HG03097 (cell line): ENCODE data around the gene SLC25A25.

ENCODE experiments used
- ATAC-seq: cut with Tn5 transposase; IDR thresholded peaks from one replicate; pipeline ENCODE4 v1.9.1; 2021; ENCODE audit not compliant: unreplicated experiment, low FRiP score

The SLC25A25 gene

DNA sequence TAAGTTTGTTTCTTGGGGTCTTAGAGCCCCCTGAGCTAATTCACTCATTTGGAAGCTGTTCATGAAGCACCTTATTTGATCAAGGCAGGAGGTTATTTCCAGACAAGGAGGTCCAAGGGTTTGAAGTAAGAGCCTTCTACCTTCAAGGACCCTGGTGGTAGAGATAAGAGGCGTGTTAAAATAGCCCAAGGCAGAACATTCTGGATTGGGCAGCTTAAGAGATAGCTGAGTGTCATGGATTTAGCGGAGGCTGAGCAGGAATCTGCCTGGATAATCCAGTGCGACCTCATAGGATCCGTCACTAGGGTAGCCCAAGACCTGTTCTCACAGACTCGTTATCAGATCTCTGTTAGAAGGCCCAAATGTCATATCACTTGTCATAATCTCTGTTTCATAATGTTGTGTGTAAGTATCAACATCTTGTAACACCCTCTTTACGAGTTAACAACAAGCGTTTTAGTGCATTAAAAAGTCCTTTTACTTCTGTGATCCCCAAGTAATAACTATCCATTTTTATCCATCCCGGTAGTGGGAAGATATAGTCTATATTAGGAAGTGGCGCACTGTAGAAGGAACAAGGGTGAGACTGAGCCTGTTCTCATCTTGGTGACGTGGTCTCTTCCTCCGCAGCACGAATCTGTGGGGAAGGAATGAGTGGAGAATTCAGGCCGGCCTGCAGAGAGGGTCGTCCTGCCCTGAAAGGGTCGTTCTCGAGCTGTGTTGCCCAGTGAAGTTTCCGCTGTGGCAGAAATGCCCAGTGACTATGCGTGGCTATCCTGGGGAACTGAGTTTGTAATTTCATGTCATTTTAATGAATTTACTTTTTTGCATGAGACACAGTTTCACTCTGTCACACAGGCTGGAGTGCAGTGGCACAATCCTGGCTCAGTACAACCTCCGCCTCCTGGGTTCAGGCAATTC is 28.8 kb downstream of the SLC25A25 start:
- ATAC-seq, result no peak

- no peak for ATAC-seq
Observed at GRCh38 chr9:128097543-128098296, 29.7 kb downstream of the SLC25A25 start.

GRCh38 chr9:128098297-128099230 is 30.5 kb downstream of the SLC25A25 start:
- no peak for ATAC-seq

DNA sequence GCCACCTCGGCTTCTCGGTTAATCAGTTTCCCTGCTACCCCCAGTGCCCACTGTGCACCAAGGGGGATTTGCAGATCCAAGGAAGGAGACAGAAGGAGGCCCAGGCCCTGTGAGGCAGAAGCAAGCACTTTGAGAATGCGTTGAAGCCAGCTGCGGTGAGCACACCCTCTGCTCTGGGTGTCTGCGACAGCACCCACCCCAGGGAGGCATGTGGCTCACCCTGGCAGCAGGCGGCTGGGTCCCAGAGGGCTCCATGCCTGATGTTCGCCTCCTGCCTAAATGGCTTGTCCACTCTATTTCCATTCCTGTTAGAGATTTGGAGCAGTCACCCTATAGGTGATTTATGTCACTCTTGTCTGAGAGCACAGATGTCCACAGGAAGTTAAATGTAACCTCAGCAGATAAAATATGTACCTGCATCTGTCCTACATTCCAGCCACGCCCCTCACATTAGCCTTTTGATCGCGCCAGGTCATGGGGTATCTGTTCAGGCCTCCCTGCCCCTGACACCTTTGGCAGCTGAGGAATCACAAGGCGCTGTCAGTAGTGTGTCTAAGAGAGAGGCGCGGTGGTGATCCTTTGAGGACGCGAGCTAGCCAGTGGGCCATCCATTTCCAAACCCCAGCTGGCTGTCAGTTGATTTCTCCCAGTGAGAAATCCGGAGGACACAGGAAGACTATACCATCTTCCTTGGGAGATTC is 31.3 kb downstream of the SLC25A25 start:
- no peak for ATAC-seq

DNA sequence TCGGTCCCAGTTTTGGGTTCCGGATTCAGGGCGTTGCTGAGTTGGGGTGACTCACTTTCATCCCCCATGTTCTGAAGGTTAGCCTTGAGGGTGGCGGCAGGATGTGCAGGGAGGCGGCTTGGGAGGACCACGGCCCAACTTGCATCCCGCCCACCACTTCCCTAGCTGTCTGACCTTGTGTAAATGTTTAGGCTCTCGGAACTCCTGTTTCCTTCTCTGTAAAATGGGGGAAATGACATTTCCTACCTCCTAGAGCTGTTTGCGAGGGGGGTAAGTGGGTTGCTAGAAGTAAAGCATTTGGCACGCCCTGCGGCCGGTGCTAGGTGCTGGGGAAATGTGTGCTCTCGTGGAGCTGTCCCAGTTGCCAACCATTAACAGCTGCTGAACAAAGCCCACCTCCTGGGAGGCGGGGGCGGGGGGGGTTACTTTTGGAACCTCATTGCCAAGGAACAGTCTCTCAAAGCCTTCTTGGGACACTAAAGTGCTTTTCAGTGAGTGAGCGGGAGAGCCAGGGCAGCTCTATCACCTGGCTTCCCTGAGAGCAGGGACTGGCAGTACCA is 32.0 kb downstream of the SLC25A25 start:
- no peak for ATAC-seq

DNA sequence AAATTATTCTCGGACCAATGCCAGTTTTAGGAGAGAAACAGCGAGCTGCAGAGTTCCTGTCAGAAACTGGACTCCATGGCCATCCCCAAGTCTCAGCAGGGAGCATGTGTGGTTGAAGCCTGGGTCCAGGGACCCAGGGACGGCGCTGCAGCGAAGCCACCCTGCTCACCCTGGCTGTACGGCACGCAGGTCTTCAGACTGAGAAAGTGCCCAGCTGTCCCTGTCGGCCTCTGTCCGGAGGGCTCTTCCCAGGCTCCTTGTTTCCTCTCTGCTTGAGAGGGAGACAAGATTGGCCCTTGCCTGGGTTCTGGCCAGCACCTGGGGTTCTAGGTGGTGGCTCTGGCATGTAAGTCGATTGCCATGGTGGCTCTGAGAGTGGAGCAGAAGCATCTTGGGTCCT is 32.5 kb downstream of the SLC25A25 start:
- ATAC-seq, result no peak

GRCh38 chr9:128101231-128101661 is 33.2 kb downstream of the SLC25A25 start:
- ATAC-seq, result no peak

DNA sequence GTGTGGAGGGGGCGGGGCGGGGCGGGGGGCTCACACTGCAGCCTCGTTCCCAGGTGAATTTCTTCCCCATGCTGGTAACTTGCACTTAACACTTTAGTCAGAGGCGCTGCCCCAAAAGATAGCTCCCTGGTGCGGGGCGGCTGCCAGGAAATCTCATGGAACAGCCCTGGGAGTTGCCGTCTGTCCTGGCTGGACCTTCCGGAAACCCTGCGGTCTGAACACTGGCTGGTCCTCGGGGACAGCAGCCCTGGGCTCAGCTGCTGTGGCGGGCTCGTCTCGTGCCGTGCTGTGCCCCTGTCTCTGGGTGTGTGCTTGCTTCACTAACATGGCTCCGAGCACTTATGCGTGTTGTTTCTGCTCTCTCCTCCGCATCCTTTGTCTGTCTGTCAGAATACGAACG is 33.7 kb downstream of the SLC25A25 start:
- no peak for ATAC-seq

DNA sequence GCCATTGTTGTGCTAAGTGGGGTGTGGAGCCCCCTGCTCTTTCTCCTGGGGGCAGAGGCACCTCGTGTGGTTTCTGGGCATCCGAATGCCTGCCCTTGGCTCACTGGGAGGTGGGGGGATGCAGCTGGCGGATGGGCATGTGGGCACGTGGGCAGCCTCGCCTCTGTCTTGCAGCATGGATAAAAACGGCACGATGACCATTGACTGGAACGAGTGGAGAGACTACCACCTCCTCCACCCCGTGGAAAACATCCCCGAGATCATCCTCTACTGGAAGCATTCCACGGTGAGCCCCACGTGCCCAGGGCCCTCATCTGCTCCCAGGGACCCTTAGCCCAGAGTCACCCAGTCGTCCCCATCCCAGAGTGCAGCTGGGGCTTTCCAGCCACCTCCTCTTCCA is 34.2 kb downstream of the SLC25A25 start:
- ATAC-seq, result no peak

GRCh38 chr9:128102861-128103588 is 35.0 kb downstream of the SLC25A25 start:
- ATAC-seq, result no peak

- ATAC-seq, result no peak
Observed at GRCh38 chr9:128103589-128103962, 35.5 kb downstream of the SLC25A25 start.

DNA sequence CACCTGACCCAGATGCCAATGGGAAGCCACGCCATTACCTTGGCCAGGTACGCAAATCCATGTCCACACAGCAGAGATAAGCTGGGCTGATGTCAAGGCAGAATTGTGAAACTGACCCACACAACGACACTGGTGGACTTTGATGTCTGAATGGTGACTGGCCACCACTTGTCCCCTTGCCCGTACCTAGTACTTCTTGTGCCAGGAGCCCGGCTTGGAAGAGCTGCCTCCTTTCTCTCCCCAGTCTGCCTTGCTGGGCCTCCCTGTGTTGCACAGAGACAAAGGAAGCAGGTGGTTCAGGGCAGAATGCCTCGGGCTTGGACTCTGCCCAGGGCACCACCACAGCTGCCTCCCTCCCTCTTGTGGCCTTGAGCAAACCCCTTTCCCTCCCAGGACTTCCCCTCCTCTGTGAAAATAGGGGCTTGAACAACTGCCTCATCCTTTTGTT is 36.2 kb downstream of the SLC25A25 start:
- ATAC-seq, result no peak

- no peak for ATAC-seq
Observed at GRCh38 chr9:128105538-128106175, 37.6 kb downstream of the SLC25A25 start.

DNA sequence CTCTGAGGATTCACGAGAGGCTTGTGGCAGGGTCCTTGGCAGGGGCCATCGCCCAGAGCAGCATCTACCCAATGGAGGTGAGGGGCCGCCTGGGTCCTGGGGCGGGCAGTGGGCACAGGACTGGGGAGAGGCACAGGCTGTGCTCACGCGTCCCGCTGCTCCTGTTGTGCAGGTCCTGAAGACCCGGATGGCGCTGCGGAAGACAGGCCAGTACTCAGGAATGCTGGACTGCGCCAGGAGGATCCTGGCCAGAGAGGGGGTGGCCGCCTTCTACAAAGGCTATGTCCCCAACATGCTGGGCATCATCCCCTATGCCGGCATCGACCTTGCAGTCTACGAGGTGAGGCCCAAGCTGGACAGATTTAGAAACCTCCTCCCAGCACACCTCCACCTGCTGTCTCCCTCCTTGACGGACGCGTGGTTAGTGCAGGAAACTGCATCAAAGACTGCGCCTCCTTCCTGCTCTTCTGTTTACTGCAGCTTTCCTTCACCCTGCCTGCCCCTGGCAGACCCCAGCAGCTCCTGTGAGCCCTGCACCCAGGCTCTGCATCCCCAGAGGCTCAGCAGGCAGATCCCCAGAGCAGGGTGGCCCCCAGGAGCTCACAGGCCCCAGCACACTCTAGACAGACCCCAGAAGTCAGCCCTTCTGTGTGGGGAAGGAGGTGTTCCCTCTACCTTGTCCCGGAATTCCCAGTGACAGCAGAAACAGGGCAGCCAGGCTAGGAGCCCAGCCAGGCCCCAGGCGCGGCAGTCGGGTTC is 38.3 kb downstream of the SLC25A25 start:
- ATAC-seq, result no peak

DNA sequence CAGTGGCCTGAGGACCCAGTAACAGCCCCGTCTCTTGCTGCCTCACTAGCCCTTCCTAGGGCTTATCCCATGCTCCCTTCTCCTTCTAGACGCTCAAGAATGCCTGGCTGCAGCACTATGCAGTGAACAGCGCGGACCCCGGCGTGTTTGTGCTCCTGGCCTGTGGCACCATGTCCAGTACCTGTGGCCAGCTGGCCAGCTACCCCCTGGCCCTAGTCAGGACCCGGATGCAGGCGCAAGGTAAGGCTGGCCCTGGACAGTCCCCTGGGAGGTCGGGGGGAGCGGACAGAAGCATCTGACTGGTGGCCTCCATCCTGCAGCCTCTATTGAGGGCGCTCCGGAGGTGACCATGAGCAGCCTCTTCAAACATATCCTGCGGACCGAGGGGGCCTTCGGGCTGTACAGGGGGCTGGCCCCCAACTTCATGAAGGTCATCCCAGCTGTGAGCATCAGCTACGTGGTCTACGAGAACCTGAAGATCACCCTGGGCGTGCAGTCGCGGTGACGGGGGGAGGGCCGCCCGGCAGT is 39.0 kb downstream of the SLC25A25 start:
- no peak for ATAC-seq

- ATAC-seq, result no peak
Observed at GRCh38 chr9:128107468-128108268, 39.6 kb downstream of the SLC25A25 start.
